Prostate gland (tissue), 2 donors: ENCODE data around the gene ARSJ. TPM values are rescaled to one million over a fixed set of nuclear protein-coding genes. Genes with fewer than 3 reads are reported as not detected.
"Not testable (repeated sequence)": the region's sequence is repeated elsewhere in the genome, so short reads cannot be mapped to it uniquely, and the experiment has no call there.

Source experiments
- DNase-seq: peaks from one replicate; pipeline ENCODE4 v3.0.0-alpha.2; 2019; ENCODE audit warnings: low spot score
- H3K27ac ChIP-seq, 2 donors: fragments of 200-600 bp; sonication (generic); 2 replicates each; pipeline ENCODE4 v1.5.1; 2017 to 2019
- H3K27me3 ChIP-seq: fragments of 200-600 bp; sonication (generic); replicated peaks from 2 replicates; pipeline ENCODE4 v1.5.1; 2019; ENCODE audit not compliant: insufficient read depth
- H3K36me3 ChIP-seq, 2 donors: fragments of 200-600 bp; sonication (generic); 1 replicate in 1 of 2; 2 replicates in 1 of 2; pipeline versions ENCODE4 v1.5.1 to v1.8.1; 2017 to 2019
- H3K4me1 ChIP-seq: fragments of 200-600 bp; sonication (generic); replicated peaks from 2 replicates; pipeline ENCODE4 v1.5.1; 2019
- H3K4me3 ChIP-seq, 2 donors: fragments of 200-600 bp; sonication (generic); 2 replicates each; pipeline ENCODE4 v1.5.1; 2017 to 2019
- H3K9me3 ChIP-seq: fragments of 200-600 bp; sonication (generic); 2 replicates; pipeline ENCODE4 v1.5.1; 2017
- CTCF ChIP-seq, 4 experiments: fragments of 200-600 bp in 2 of 4; fragments of 450-650 bp in 2 of 4; sonication (generic) in 2 of 4; IDR thresholded peaks; 1 replicate in 3 of 4; 2 replicates in 1 of 4; pipeline ENCODE4 v1.5.1; 2016 to 2019; ENCODE audit warnings: antibody characterized with exemption in 4 of 4, mild to moderate bottlenecking in 2 of 4, moderate library complexity in 2 of 4
- POLR2A ChIP-seq: fragments of 450-650 bp; IDR thresholded peaks from one replicate; pipeline ENCODE4 v1.6.1; 2016; ENCODE audit warnings: antibody characterized with exemption, mild to moderate bottlenecking
- POLR2AphosphoS5 ChIP-seq: sonication (generic); formaldehyde crosslinking; IDR thresholded peaks from one replicate; pipeline ENCODE4 v1.6.1; 2017; ENCODE audit warnings: antibody characterized with exemption
- WGBS: methylation state at CpG from one replicate; pipeline ENCODE4 v1.1.5; 2018; 5-methylcytosine and 5-hydroxymethylcytosine counted together
- intact Hi-C: fragments of 100-400 bp; cut with DNase I; formaldehyde crosslinking; loops from one replicate; pipeline ENCODE4 v1.14.2; 2022
- total RNA-seq, 2 donors: library from RNA; depleted of rRNA; stranded (reverse); fragments of >200 nt; gene quantifications; one replicate each; pipeline ENCODE4 v1.1.0, GENCODE V29; 2016

ARSJ gene
- total RNA-seq, 2 donors from 2014 or later: 8.8 to 12.5 TPM

- no peaks in the 10 kb centered on the region for H3K4me1 ChIP-seq
- no peaks in the 10 kb centered on the region for H3K9me3 ChIP-seq
- H3K36me3 ChIP-seq: no peaks in the 10 kb centered on the region
- H3K27ac ChIP-seq: no peak overlapping the region
- intact Hi-C loops: no loop called here
- no peak overlapping the region for H3K4me3 ChIP-seq
- no peak for TF ChIP-seq POLR2A
- TF ChIP-seq POLR2AphosphoS5: no peak
- TF ChIP-seq CTCF (IDR thresholded peaks at IDR 0.05): no peak
- no peak for DNase-seq
- H3K27me3 ChIP-seq: no peaks in the 10 kb centered on the region
These were observed 44.3 kb downstream of the ARSJ start for GRCh38 chr4:113935190-113935589.

- H3K4me1 ChIP-seq: not testable (repeated sequence)
These were observed 54.7 kb downstream of the ARSJ start for GRCh38 chr4:113924706-113925105.

DNA sequence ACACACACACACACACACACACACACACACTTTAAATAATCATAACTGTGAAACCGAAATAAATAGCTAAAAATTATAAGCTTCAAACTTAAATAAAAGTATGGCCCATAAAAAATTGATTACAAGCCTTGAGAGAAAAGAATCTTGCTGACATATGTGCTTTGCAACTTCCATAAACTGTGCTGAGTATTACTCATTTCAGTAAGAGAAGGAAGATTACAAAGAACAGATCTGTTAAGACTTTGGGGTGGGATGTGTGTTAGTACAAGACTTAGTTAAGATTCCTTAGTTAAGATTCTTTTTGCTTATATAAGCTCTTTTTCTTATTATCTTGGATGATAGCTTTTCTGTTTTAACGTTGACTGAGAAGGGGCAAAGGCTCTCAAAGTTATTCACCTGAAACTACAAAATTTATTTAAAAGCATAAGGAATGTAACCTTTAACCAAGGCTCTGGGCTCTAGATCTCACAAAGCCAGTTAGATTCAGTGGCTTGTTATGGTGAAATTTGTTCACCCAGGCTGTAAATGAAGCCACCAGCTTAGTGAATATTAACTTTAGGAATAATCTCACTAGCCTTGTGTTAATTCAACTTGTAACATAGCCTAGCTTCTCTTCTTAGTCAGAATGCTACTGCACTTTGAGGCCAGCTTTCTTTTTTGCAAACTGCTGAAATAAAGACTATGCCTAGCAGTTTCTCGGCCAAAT, 58.2 kb downstream of the ARSJ start:
- Histone ChIP-seq H3K36me3 (no peaks in the 10 kb centered on the region), H3K4me1 (peaks cover 3% of the 10 kb centered on the region), H3K27me3 (no peaks in the 10 kb centered on the region), H3K4me3 (no peak overlapping the region), H3K27ac (no peak overlapping the region), H3K9me3 (no peaks in the 10 kb centered on the region)
- no peak for TF ChIP-seq CTCF (IDR thresholded peaks at IDR 0.05)
- no peak for TF ChIP-seq POLR2A
- no peak for TF ChIP-seq POLR2AphosphoS5
- 58% methylated on average over 3 of the region's 3 CpGs for WGBS
- no peak for DNase-seq
- intact Hi-C loops: no loop called here

More at GRCh38 chr4:113924706-113925105, 54.7 kb downstream of the ARSJ start:
- intact Hi-C loops, H3K9me3 ChIP-seq, H3K4me3 ChIP-seq, H3K27ac ChIP-seq, H3K27me3 ChIP-seq, DNase-seq, H3K36me3 ChIP-seq: not testable (repeated sequence)
- 80% methylated on average over 4 of the region's 4 CpGs for WGBS

- WGBS: 94% methylated on average over 1 of the region's 1 CpG
These were observed 59.8 kb downstream of the ARSJ start for GRCh38 chr4:113919611-113920010.

GRCh38 chr4:113919145-113919544, 60.3 kb downstream of the ARSJ start:
- Histone ChIP-seq H3K9me3 (no peaks in the 10 kb centered on the region), H3K27me3 (no peaks in the 10 kb centered on the region), H3K4me1 (peaks cover 3% of the 10 kb centered on the region), H3K36me3 (no peaks in the 10 kb centered on the region), H3K4me3 (no peak overlapping the region), H3K27ac (no peak overlapping the region)
- intact Hi-C loops: no loop called here
- 51% methylated on average over 5 of the region's 5 CpGs for WGBS
- no peak for DNase-seq
- no peak for TF ChIP-seq POLR2A
- no peak for TF ChIP-seq CTCF (IDR thresholded peaks at IDR 0.05)
- TF ChIP-seq POLR2AphosphoS5: no peak

More at GRCh38 chr4:113919611-113920010, 59.8 kb downstream of the ARSJ start:
- intact Hi-C loops: no loop called here
- no peak for DNase-seq
- no peaks in the 10 kb centered on the region for H3K36me3 ChIP-seq
- H3K4me3 ChIP-seq: no peak overlapping the region
- peaks cover 3% of the 10 kb centered on the region for H3K4me1 ChIP-seq
- H3K27ac ChIP-seq: no peak overlapping the region
- TF ChIP-seq POLR2A (no peak), POLR2AphosphoS5 (no peak), CTCF (IDR thresholded peaks at IDR 0.05) (no peak)
- no peaks in the 10 kb centered on the region for H3K27me3 ChIP-seq
- no peaks in the 10 kb centered on the region for H3K9me3 ChIP-seq
